Measurements from ENCODE around the gene WIPF3. TPM values are rescaled to one million over a fixed set of nuclear protein-coding genes. Genes with fewer than 3 reads are reported as not detected.

Gene WIPF3
- 1 to 10 TPM in 3 of 6 experiments, under 1 TPM in 3; 0.64 to 4.1 (median 0.93) TPM for total RNA-seq
- long read RNA-seq = 0 reads

- peak within 1 kb of the TSS; percentile 55 to 66 (median 56) for H3K4me3 ChIP-seq
- H3K4me1 ChIP-seq = peaks cover 0 to 18% (median 0%) of the 10 kb centered on the region in 4 donors
- peak; percentile 57 to 62 (median 60) for DNase-seq
- TF ChIP-seq POLR2A (IDR thresholded peaks at IDR 0.05) (peak; percentile 39), CTCF (IDR thresholded peaks at IDR 0.05) (no peak)
- H3K27me3 ChIP-seq = no peaks in the 10 kb centered on the region
- intact Hi-C loops (cut with DNase I) = no loop called here
- peak; percentile 72 to 81 (median 78) for ATAC-seq
- peak within 1 kb of the TSS in 1 of 3 donors; percentile 1 for H3K27ac ChIP-seq
- 17% methylated on average over 1 of the region's 99 CpGs for WGBS (ENCODE audit: insufficient coverage, low coverage, low lambda C conversion rate, missing lambda C conversion rate)
- H3K36me3 ChIP-seq = no peaks in the 10 kb centered on the region
- no peaks in the 10 kb centered on the region for H3K9me3 ChIP-seq
Measured at GRCh38 chr7:29806208-29806994, at the start of gene WIPF3. Gene WIPF3 (plus strand): TSS chr7:29806508. CDS start chr7:29834725, 28,217 bp downstream.

GRCh38 chr7:29763266-29763665 is 43.0 kb upstream of the WIPF3 start:
- H3K4me1 ChIP-seq = no peaks in the 10 kb centered on the region
- H3K4me3 ChIP-seq = no peak overlapping the region
- H3K36me3 ChIP-seq = no peaks in the 10 kb centered on the region
- H3K9me3 ChIP-seq = no peaks in the 10 kb centered on the region
- TF ChIP-seq CTCF (IDR thresholded peaks at IDR 0.05) = no peak
- TF ChIP-seq POLR2A (IDR thresholded peaks at IDR 0.05) = no peak
- H3K27me3 ChIP-seq = no peaks in the 10 kb centered on the region
- intact Hi-C loops (cut with DNase I) = no loop called here
- ATAC-seq = no peak
- no peak overlapping the region for H3K27ac ChIP-seq
- no peak for DNase-seq
- 80% methylated on average over 1 of the region's 1 CpG for WGBS (ENCODE audit: insufficient coverage, low coverage, low lambda C conversion rate, missing lambda C conversion rate)

GRCh38 chr7:29764227-29764626 is 42.1 kb upstream of the WIPF3 start:
- H3K36me3 ChIP-seq = no peaks in the 10 kb centered on the region
- H3K4me1 ChIP-seq = no peaks in the 10 kb centered on the region
- no peak for DNase-seq
- ATAC-seq = peak in 1 of 4 donors; percentile 22
- TF ChIP-seq CTCF (IDR thresholded peaks at IDR 0.05) = no peak
- no peak for TF ChIP-seq POLR2A (IDR thresholded peaks at IDR 0.05)
- intact Hi-C loops (cut with DNase I) = no loop called here
- H3K4me3 ChIP-seq = no peak overlapping the region
- 50% methylated on average over 2 of the region's 2 CpGs for WGBS (ENCODE audit: insufficient coverage, low coverage, low lambda C conversion rate, missing lambda C conversion rate)
- H3K27ac ChIP-seq = no peak overlapping the region
- H3K9me3 ChIP-seq = no peaks in the 10 kb centered on the region
- no peaks in the 10 kb centered on the region for H3K27me3 ChIP-seq

GRCh38 chr7:29765490-29765889 is 40.8 kb upstream of the WIPF3 start:
- DNase-seq (no peak), ATAC-seq (peak in 1 of 4 donors; percentile 48)
- no peak overlapping the region for H3K4me3 ChIP-seq
- no peaks in the 10 kb centered on the region for H3K4me1 ChIP-seq
- H3K27me3 ChIP-seq = no peaks in the 10 kb centered on the region
- intact Hi-C loops (cut with DNase I) = no loop called here
- no peaks in the 10 kb centered on the region for H3K36me3 ChIP-seq
- H3K27ac ChIP-seq = no peak overlapping the region
- TF ChIP-seq CTCF (IDR thresholded peaks at IDR 0.05) (no peak), POLR2A (IDR thresholded peaks at IDR 0.05) (no peak)
- WGBS (ENCODE audit: insufficient coverage, low coverage, low lambda C conversion rate, missing lambda C conversion rate) = 28% methylated on average over 5 of the region's 5 CpGs
- no peaks in the 10 kb centered on the region for H3K9me3 ChIP-seq

Measured in right lobe of liver (tissue), 6 donors.